Astrocyte of the hippocampus (primary cell): ENCODE measurements around the gene AMBP.

Experiments used
- DNase-seq: peaks from one replicate; pipeline ENCODE4 v3.0.0; 2011; ENCODE audit warnings: low read depth, low spot score

Gene AMBP

DNA sequence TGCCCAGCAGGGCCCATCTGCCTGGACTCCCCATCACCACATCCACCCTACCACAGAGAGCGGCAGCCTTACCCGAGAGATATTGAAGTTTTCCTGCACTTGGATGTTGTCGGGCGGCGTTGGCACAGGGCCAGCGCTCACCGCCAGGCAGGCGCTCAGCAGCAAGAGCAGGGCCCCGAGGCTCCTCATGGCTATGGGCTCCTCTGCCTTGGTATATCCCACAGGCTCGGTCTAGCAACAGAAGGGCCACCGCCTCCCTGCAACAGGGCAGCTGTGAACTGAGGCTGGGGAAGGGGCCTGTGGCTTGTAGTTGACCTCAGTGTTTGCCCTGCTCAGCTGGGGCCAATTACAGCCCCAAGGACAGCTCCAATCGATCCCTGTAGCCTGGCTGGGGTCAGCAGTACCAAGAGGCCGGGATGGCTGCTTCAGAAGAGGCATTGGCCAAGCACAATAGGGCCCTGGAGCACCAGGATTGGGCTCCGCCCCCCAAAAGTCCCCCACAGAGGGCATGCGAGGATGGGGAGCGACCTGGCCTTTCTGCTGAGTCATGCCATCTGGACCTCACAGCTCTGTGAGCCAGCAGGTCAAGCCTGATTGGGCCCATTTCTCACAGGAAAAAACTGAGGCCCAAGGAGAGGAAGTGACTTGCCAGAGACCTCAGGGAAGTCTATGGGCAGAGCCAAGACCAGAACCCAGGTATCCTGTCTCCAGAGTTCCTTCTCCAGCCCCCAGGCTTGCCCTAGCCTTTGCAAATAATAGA lies at the start of gene AMBP:
Gene AMBP (minus strand): TSS at position 280 of the 760 bp plus-strand sequence. CDS start 91 bp downstream, at position 189.
- DNase-seq: peak; percentile 28

DNA sequence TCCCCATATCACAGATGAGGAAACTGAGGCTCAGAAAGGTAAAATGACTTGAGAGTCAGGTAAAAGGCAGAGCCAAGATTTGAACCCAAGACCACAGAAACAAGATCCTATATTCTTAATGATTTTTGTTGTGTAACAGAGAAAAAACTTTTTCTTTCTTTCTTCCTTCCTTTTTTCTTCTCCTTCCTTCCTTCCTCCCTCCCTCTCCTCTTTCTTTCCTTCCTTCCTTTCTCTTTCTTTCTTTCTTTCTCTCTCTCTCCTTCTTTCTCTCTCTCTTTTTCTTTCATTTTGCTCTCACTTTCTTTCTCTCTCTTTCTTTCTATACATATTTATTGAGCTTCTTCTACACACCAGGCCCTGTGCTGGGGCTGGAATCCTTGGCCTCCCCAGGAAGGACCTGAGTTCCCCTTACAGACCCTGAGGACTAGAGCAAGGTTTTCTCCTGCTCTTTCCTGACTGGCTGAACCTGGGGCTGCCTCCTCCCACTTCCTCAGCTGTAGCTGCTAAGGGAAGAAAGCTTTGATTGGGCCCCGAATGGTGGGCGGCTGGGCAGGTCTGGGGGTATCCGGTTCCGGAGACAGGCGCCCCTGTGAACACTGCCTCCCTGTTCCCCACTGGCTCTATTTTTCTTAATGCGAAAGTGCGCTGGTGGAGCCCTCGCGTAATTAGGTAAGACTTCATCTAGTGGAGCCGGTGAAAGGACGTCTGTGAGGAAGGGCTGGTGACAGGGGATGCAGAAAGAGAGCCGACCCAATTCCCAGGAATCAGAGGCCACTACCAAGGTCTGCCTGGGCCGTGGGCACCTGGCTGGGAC lies 48.4 kb upstream of the AMBP start:
- DNase-seq: no peak

DNA sequence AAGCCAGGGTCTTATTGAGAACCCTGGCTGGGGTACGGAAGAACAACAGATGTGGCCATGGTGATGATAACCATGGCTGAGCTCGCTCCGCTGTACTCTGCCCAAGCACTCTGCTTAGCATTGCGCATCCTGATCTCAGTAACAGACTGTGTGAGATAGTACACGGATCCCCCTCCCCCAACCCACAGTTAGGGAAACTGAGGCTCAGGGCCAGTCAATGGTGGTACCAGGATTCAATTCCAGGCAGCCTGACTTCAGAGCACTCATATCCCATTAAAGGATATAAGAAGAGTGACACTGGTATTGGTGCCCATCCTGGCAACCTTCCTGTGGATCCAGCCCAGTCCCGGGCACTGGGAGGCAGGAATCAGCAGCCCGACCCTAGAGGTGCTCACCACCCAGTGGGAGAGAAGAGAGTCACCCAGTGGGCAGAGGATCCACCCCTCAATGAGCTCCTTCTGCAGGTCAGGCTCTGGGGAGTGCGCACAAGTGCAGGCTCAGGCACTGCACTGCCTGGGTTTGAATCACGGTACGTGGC lies 47.4 kb upstream of the AMBP start:
- DNase-seq: no peak

DNA sequence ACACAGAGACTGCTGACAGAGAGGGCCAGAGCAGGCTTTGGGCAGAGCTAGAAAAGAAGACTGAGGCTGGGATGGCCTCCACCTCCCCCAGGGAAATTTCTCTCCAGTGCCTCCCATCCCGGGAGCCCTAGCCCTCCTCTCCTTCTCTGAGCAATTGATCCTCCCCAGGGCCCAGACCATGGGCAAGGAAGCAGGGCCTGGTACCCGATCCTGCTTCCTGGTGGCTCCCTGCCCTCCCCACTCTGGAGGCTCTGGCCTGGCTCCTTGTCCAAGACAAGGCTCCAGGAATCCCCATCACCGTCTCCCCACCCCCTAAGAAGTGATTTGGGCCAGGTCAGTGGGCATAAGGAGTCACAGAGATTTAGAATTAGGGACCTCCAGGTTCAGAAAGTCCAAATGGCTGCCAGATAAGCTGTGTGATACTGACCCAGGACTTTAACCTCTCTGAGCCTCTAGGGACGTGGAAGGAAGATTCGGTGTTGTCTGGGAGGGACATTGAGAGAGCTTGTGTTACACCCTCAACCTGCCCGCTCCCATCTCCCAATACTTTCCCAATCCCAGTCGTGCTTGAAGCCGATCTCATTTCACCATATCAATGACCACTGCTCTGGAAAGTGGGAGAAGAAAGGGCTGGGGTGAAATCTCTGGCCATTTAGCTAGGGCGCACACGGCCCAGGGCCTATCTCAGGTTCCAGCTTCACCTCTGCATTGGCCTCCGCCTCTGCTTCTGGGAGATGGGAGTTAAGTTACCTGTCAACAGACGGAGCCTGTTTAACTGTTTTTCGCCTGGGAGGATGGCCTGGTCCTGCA lies 46.8 kb upstream of the AMBP start:
- DNase-seq: no peak

DNA sequence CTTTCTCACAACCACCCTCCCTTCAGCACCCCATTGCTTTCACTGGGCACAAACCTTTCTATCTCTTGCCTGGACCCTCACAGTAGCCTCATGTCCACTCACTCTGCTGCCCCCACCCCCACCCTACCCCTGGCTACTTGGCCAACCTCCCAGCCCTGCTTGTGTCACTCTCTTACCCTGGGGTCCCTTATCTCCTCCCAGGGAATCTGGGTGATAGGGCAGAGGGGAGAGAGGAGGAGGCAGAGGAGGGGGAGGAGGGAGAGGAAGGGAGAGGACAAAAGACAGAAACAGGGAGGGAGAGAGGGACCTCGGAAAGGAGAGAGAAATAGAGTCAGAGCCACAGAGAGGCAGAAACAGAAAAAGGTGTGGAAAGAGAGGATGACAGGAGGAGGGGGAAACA lies 46.0 kb upstream of the AMBP start:
- no peak for DNase-seq

DNA sequence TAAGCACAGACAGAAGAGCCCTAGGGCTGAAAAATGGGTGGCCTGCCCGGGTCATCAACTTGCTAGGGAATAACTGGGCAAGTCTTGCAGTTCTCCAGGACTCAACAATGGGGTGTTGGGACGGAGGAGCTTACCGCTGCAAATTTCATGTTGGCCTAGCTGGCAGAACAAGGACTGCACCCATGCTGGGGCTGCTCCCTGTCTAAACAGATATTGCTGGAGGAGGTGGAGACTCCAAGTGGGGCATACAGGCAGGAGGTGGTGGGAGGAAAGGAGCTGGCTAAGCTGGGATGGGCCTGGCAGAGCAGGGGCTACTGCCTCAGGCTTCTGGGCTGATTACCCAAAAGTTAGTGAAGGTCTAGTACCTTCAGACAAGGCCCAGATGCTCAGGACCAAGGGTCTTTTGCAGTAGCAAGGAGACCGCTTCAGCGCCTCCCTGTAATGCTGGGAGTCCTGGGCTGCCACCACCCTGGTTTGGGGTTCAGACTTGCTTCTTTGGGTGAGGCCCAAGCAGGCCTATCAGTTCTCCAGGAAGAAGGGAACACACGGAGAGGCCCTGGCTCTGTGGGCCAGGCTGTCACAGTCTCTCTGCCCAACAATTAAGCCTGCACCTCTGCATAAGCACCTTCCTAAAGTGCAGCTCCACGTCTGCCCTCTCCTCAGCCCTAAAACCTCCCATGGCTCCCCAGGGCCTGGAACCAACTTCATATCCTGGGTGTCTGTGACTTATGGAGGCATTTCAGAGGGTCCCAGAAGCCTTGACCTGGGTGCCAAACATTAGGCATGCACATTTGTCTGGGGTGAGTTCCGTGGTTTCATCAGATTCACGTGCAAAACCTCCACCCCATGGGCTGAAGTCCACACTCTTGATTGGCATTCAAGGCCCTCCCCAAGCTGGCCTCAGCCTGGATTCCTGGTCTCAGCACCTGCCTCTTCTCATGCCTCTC lies 45.2 kb upstream of the AMBP start:
- no peak for DNase-seq

DNA sequence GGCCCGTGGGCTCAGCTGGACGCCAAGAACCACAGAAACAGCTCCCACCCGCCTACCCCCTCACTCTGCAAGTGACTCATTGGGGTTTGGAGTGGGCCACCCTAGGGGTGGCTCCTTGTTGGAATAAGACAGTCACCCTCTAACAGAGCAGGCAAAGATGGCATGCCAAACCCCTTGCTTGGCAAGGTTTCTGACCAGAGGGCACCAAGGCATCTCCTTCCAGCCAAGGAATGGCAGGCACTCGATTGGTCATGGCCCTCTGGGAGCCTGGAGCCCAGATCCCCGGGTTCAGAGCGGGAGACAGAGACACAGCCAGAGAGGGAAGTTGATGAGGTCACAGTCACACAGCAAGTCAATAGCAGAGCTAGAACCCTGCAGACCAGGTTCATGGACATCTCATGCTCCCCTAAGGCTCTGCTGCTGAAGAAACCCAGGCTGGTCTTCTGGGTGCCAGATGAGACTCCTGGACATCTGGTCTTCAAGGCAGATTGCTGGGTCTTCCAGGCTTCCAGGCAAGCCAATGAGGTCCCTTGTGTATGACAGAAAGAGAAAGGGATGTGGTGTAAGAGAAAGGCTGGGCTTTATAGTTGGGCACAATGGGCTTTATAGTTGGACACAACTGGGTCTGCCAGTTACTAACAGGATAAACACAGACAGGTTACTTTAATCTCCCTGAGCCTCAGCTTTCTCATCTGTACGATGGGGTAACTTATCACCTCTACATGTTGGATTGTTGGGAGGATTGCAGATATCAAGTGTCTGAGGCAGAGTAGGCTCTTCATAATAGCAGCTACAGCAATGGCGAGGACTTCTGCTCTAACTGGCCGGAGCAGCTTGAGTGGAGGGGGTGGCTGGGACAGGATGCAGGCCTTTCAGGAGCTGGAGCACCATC lies 44.3 kb upstream of the AMBP start:
- DNase-seq: no peak

DNA sequence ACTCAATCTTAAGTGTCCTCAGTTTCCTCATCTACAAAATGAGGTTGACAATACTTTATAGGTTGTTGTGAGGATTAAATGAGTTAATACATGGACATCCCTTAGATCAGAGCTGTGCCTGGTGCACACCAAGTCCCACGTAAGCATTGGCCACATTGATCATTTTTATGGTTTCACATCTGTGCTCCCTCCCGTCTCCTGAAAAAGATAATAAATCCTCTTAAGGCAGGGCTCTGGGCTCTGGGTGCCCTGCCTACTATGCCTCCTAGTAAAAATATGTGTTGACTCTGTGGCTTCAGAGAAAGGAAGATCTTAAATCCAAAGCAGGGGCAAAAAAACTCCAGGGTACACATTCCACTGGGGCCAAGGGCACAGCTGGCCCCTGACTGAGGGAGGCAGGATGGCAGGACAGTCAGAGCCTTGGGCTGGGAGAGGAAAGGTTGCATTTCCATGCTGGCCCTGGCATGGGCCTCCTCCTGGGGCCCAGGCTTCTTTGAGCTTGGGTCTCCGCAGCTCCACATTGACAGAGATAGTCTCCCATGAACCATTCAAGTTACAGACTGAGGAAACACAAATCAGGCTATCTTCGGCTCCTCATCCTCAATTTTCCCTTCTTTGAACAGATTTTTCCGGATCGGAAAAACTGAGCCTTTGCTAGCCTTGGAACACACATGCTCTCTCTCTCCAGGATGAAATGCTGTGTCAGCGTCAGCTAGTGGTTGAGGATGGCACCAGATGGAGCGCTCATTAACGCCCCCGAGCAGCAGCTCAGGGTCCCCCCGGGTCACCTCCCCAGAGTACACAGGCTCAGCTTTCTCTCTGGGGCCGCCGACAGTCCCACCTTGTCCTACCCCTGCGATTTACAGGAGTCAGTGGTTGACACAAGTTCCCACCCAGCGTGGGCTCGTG lies 43.4 kb upstream of the AMBP start:
- DNase-seq: no peak

DNA sequence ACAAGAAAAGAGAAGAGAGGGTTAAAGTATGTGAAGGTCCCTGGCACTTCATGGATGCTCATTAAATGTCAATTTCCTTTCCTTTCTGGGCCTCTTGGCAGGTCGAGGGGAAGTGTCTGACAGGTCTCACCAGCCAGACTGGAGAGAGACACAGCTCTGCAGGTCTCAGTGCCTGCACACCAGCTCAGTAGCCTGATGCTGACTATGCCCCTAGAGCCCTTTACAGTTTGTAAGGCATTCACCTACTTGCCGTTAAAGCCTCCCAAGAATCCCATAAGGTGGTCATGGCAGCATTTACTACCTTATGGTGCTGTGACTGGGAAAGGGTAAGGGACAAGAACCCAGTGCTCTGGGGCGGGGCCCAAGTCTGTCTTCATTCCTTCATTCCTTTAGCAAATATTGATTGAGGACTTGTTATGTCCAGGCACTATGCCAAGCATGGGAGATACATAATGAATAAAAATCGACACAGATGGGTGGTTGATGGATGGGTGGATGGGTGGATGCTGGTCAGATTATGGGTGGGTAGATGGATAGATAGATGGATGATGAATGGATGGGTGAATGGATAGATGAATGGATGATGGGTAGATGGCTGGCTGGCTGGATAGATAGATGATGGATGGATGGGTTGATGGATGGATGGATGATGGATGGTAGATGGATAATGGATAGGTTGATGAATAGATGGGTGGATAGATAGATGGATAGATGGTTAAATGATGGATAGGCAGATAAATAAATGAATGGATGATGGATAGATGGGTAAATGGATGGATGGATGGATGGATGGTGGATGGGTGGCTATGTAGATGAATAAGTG lies 42.3 kb upstream of the AMBP start:
- no peak for DNase-seq

DNA sequence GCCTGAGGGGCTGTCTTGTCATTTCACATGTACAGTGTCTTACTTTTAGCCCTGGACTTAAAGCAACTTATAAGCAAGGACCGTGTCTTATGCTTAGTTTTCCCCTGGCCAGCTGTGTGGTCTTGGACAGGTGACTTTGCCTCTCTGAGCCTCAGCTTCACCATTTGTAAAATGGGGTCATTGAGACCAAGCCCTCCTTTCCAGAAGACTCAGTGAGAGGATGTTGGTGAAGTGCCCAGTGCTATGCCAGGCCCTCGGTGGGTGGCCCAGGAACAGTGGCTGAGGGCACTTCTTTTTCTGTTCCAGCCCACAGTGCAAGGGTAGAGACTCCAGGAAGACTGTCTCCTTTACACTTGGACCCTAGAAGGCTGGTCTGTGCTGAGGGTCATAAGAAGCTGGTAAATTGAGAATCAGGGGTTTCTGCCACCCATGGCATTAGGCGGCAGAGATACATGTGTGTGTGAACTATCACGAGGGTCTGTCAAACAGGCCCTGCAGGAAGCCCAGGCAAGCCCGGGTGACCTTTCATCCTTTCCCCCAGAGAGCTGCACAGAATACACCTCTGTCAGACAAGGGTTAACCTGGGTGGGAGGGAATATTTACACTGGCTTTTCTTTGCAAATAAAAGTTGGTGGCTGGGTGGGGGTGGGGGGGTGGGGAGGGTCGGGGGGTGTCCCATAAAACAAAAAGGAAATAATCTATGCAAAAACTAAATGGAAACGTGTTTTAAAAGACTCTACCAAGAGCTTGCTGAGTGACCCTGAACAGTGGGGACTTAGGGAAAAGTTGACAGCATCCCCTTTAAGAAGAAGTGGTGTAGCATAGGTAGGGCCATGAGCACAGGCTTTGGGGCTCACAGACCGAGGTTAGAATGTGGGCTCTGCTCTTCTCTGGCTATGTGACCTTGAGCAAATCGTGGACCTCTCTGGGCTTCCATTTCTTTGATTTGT lies 41.4 kb upstream of the AMBP start:
- no peak for DNase-seq

DNA sequence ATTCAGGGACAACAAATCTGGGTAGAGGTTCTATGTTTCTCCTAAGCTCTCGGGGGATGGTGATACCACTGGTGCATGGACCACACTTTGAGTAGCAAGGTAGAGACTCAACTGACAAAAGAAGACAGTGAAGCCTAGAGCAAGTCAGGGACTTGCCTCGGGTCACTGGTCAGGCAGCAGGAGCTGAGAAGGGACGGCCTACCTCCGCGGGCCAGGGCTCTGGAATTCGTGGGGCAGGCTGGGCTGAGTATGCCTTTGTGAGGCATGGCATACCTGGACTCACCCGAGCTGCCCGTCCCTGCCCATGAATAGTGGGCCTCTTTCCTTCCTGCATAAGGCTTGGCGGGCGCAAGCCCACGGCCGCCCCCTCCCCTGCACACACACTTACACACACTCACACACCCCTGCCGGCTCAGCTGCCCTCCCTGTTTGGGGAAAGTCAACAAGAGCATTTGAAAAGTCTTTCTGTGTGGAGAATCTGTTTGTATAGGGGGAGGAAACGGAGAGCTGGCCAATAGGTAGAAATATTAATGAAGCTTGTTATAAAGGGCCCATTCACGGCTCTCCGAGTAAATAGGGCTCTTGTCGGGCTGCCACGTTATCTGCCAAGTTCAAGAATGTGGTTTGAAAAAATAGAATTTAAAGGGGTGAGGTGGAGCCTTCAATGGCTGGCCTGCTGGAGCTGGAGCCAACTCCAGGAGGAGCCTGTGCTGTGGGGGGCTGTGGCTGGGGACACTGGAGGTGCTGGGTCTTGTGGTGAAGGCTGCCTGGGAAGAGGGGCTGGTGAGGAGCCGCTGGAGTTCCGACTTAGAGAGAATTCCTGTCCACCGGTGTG lies 40.1 kb upstream of the AMBP start:
- DNase-seq: peak; percentile 73

DNA sequence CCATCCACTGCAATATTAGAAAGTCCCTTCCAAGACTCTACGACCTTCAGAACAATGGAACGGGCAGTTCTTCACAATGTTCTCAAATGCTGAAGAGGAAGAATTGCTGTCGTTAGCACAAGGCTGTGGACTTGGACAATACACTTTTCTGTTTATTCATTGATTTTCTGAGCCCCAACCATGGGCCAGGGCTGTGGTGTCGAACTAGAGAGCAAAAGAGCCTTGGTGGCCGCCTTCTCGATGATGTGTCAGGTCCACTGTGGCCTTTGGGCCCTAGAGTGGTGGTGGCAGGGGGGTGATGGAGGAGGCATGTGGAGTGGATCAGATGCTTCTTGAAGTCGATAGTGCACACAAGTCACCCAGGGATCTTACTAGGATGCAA lies 39.5 kb upstream of the AMBP start:
- DNase-seq: no peak

DNA sequence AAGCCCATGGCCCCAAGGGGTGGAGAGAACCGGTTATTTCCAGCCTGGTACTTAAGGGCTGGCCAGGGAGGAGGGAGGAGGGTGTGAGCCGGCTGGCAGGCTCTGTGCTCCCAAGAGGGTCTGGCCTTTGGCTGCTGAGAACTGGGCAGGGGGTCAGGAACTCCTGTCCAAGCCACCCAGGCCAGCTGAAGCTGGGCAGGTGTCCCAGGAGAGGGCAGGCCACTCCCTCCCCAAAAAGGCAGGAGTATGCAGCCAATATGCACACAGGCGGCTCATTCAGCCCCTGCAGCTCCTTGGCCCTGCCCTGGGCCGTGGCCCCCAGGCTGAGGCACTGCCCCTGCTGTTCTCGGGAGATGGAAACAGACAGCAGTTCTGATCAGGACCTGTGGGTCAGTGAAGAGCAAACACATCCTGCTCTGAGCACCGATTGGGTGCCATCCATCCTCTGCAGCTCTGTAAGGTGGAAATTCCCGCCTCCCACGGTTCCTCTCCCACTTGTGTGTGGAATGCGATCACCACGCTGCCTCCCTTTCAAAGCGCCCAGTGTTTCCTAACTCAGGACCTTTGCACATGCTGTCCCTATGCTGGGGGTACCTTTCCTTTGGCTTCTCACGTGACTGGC lies 38.1 kb upstream of the AMBP start:
- DNase-seq: no peak

DNA sequence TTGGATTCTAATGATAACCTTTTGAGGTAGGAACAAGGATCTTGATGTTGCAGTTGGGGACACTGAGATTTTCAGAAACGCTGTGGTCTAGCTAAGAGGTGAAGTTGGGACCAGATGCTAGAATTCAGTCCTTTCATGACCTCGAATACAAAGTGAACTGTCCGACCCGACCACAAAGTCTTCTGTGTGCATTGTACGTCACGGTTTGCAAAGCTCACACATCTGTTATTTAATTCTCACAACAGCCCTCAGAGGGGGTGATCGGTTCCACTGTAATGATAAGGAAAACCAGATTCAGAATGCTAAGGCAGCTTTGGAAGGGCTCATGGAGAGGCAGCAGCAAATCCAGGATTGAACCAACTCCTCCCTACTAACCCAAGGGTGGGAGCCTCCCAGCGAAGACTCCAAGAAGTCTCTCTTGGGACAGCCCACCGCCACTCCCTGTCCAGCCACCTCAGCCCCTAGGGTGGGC lies 37.6 kb upstream of the AMBP start:
- no peak for DNase-seq

DNA sequence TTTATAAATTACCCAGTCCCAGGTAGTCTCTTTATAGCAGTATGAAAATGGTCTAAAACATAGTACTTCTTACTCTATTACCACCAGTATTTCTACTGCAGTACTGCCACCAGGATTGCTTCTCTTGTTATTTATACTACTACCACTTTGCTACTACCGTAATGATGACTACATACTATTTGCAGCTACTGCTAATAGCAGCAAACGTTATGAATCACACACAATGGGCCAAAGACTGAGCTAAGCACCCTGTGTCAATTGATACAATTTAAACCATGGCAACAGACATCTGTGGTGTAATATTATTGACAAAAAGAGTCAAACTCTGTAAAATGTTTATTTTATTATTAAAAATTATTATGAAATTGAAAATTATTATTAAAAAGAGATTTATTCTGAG lies 36.3 kb upstream of the AMBP start:
- DNase-seq: no peak
